K562 treated with DMSO at 1 percent for 4 hours (cell line): Measurements from ENCODE around the gene GRAMD1A. TPM values are rescaled to one million over a fixed set of nuclear protein-coding genes. Genes with fewer than 3 reads are reported as not detected.

Source experiments
- total RNA-seq: library from RNA; unstranded; fragments of 300-600 nt; gene quantifications from 2 replicates; pipeline ENCODE4 v1.2.3, GENCODE V29; 2022; ENCODE audit not compliant: insufficient read depth

Gene GRAMD1A
- 71.0 and 92.8 TPM in 2 replicates for total RNA-seq

GRCh38 chr19:34999498-35000337 lies at the start of gene GRAMD1A:
GRAMD1A (plus strand) TSS chr19:35000323; CDS start chr19:35000479, 156 bp downstream.

DNA sequence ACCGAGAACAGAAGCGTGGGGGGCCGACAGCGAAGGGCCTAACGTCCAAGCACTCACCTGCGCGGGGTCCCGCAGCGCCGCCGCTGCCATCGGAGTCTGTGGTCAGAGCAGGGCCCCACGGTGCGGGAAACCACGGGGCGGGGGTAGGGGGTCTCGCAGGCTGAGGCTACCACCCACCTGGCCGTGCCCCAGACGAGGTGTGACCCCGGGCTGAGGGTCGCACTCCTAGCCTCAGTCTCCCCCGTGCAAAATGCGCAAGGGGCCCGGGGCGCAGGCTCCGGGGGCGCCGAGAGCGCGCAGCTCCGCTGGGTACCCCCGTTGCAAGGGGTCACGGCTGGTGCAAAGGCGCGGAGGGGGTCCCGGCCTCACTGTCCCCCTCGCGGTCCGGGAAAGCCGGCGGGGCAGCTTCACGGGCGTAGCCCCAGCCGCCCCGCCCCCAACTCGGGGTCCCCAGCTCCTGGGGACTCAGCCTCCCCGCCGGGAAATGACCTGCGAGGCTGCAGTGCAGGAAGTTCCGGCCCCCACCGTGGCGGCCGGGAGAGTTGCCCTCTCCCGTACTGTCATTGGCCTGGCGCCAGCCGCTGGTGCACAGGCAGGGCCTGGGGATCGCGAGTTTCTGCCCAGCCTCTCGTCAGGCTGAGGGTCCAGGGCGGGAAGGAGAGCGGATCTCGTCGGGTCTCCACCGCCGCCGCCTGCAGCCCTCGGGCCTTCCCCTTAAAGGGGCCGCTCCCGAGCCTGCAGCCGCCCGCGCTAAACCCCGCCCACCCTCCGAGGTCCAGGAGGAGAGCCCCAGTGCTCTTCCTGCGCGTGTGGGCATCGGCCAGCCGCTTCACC lies 36.3 kb upstream of the GRAMD1A start, which contains the start of gene ZNF792:
ZNF792 (minus strand) TSS at position 657 of the 834 bp plus-strand sequence; CDS start at position 90, 567 bp downstream.

DNA sequence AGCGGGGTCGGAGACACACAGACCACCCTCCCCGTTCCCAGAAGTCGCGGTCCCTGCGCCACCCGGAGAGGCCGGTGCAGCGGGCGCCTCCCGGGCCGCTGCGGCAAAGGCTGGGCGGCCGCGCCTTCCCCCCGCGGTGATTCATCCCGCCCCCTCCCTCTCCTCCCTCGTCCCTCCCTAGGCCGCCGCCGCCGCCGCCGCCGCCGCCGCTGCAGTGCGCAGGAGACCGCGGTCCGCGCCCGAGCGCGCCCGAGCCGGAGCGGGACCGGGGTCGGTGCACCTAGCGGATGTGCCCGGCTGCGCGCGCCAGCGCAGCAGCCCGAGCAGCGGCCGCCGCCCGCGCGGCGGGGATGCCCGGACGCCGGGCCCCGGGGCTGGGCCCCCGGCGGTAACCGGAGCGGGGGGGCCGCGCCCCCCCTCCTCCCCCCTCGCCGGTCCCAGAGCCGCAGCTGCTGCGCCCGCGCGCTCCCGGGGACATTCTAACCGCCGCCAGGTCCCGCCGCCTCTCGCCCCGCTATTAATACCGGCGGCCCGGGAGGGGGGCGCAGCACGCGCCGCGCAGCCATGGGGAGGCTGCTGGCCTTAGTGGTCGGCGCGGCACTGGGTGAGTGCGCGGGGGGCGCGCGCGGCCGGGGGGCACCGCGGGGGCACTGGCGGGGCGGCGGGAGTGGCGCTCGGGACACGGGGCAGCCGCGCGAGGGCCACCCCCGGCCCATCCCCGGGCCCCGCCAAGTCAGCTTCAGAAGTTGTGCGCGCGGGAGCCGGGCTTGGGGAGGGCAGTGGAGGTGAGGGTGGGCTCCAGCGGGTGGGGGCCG lies 30.3 kb downstream of the GRAMD1A start, which contains the start of gene SCN1B:
SCN1B (plus strand) TSS at position 214 of the 815 bp plus-strand sequence; CDS start at position 565, 351 bp downstream.

GRCh38 chr19:35041548-35042055 lies 41.5 kb downstream of the GRAMD1A start, which contains the start of gene HPN:
HPN (plus strand) TSS chr19:35041721; CDS start chr19:35042507, 786 bp downstream.

Other genes with a start within 250 kb of the GRAMD1A start
- gene ZNF599, start 227.1 kb upstream of the GRAMD1A start, total RNA-seq: 6.2 and 6.5 TPM in 2 replicates
- 8.5 and 17.1 TPM in 2 replicates for gene ZNF30, start 73.4 kb upstream of the GRAMD1A start, total RNA-seq
- gene ZNF792, start 36.1 kb upstream of the GRAMD1A start, total RNA-seq: 2.9 and 3.1 TPM in 2 replicates
- 4.4 and 5.1 TPM in 2 replicates for gene SCN1B, start 30.1 kb downstream of the GRAMD1A start, total RNA-seq
- gene HPN, start 41.4 kb downstream of the GRAMD1A start, total RNA-seq: 2.3 and 3.3 TPM in 2 replicates
- gene FXYD3, start 115.5 kb downstream of the GRAMD1A start, total RNA-seq: not detected in 2 replicates
- 0.47 and 2.3 TPM in 2 replicates for gene LGI4, start 134.7 kb downstream of the GRAMD1A start, total RNA-seq
- gene FXYD1, start 138.5 kb downstream of the GRAMD1A start, total RNA-seq: not detected in 2 replicates
- 2.7 TPM in 1 of 2 replicates, not detected in the other for gene FXYD7, start 142.9 kb downstream of the GRAMD1A start, total RNA-seq
- gene FXYD5, start 154.4 kb downstream of the GRAMD1A start, total RNA-seq: 333 and 372 TPM in 2 replicates
- not detected in 2 replicates for gene FAM187B, start 228.4 kb downstream of the GRAMD1A start, total RNA-seq
- 53.8 and 59.3 TPM in 2 replicates for gene LSR, start 248.7 kb downstream of the GRAMD1A start, total RNA-seq